Nephron (organoid): Measurements from ENCODE around the gene CHST3.

ENCODE experiments used
- H3K27ac Mint-ChIP-seq, 3 experiments: 2 replicates each; pipeline ENCODE4 v1.8.0; 2020; ENCODE audit warnings: mixed read lengths in 3 of 3, mild to moderate bottlenecking in 2 of 3, moderate library complexity in 1 of 3
- H3K27me3 Mint-ChIP-seq: 2 replicates; pipeline ENCODE4 v1.8.0; 2021; ENCODE audit warnings: low read depth, mild to moderate bottlenecking, moderate library complexity, mixed read lengths
- H3K36me3 Mint-ChIP-seq: 2 replicates; pipeline ENCODE4 v1.8.0; 2020; ENCODE audit warnings: low read depth, mixed read lengths
- H3K4me1 Mint-ChIP-seq: 2 replicates; pipeline ENCODE4 v1.8.0; 2020; ENCODE audit warnings: mixed read lengths
- H3K4me3 Mint-ChIP-seq, 3 experiments: 2 replicates each; pipeline ENCODE4 v1.8.0; 2020; ENCODE audit warnings: mild to moderate bottlenecking in 3 of 3, mixed read lengths in 3 of 3, moderate library complexity in 2 of 3
- H3K9me3 Mint-ChIP-seq: 2 replicates; pipeline ENCODE4 v1.8.0; 2020; ENCODE audit warnings: mixed read lengths
- TF ChIP-seq, protein P1 (sequence below), 3 experiments: fragments of 200-600 bp; sonication (generic); IDR thresholded peaks; one replicate each; pipeline ENCODE4 v1.5.0; 2021; ENCODE audit warnings: antibody characterized with exemption in 3 of 3; ENCODE audit not compliant: unreplicated experiment in 3 of 3

Gene CHST3

DNA sequence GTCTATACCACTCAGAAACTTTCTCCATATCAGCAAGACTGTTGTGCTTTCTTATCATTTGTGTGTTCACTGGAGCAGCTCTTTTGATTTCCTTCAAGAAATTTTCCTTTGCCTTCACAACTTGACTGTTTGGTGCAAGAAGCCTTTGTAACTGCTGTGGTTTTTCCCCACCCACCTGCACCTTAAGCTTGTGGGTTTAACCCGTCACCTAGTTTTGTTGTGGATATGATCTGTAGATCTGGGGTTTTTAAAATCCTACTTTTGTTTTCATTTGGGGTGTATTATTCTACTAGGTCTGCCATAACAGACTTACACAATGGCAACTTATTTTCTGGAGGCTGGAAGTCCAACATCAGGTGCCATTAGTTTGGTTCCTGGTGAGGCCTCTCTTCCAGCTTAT lies 30.5 kb upstream of the CHST3 start:
- Mint-ChIP-seq H3K27me3 (no peaks in the 10 kb centered on the region), H3K36me3 (no peaks in the 10 kb centered on the region), H3K4me3 (no peak overlapping the region), H3K9me3 (peaks cover 32% of the 10 kb centered on the region), H3K4me1 (no peaks in the 10 kb centered on the region), H3K27ac (no peak overlapping the region)
- TF ChIP-seq, protein P1, sequence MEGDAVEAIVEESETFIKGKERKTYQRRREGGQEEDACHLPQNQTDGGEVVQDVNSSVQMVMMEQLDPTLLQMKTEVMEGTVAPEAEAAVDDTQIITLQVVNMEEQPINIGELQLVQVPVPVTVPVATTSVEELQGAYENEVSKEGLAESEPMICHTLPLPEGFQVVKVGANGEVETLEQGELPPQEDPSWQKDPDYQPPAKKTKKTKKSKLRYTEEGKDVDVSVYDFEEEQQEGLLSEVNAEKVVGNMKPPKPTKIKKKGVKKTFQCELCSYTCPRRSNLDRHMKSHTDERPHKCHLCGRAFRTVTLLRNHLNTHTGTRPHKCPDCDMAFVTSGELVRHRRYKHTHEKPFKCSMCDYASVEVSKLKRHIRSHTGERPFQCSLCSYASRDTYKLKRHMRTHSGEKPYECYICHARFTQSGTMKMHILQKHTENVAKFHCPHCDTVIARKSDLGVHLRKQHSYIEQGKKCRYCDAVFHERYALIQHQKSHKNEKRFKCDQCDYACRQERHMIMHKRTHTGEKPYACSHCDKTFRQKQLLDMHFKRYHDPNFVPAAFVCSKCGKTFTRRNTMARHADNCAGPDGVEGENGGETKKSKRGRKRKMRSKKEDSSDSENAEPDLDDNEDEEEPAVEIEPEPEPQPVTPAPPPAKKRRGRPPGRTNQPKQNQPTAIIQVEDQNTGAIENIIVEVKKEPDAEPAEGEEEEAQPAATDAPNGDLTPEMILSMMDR (IDR thresholded peaks at IDR 0.05; ENCODE audit: unreplicated experiment in 3 of 3): no peak

DNA sequence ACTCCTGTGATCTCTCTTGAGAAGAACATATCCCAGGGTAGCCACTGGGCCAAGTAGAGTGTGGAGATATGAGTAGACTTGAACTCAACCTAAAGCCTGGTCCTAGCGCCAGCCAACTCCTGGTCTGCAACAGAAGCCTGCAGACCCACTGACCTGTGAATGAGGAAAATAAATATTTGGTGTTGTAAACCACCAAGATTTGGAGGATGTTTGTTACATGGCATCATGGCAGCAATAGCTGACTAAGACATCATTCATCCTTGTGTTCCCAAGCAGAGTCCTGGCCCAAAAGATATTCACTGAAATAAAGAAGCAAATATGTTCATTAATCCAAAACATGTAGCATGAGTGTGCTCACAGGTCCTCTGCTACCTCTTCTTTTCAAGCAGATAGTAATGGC lies 26.0 kb upstream of the CHST3 start:
- H3K4me3 Mint-ChIP-seq: no peak overlapping the region
- H3K36me3 Mint-ChIP-seq: no peaks in the 10 kb centered on the region
- no peak overlapping the region for H3K27ac Mint-ChIP-seq
- H3K27me3 Mint-ChIP-seq: peaks cover 4% of the 10 kb centered on the region
- TF ChIP-seq, protein P1 (IDR thresholded peaks at IDR 0.05; ENCODE audit: unreplicated experiment in 3 of 3): no peak
- H3K4me1 Mint-ChIP-seq: no peaks in the 10 kb centered on the region
- peaks cover 42% of the 10 kb centered on the region for H3K9me3 Mint-ChIP-seq

DNA sequence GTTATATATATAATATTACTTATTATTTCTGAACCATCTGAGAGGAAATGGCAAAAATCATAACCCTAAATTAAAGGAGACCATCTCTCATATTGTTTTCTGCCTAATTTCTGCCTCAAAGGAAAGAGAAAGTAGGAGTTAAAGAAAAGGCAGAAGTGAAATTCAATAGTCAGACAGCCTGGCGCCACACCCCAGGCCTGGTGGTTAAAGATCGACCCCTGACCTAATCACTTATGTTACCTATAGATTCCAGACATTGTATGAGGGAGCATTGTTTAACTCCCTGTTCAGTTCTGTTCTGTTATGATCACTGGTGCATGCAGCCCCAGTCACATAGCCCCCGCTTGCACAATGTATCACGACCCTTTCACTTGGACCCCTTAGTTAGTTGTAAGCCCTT lies 24.9 kb upstream of the CHST3 start:
- TF ChIP-seq, protein P1 (IDR thresholded peaks at IDR 0.05; ENCODE audit: unreplicated experiment in 3 of 3): no peak
- H3K27me3 Mint-ChIP-seq: peaks cover 4% of the 10 kb centered on the region
- no peak overlapping the region for H3K27ac Mint-ChIP-seq
- no peaks in the 10 kb centered on the region for H3K36me3 Mint-ChIP-seq
- H3K4me3 Mint-ChIP-seq: no peak overlapping the region
- H3K4me1 Mint-ChIP-seq: no peaks in the 10 kb centered on the region
- peaks cover 40% of the 10 kb centered on the region for H3K9me3 Mint-ChIP-seq

DNA sequence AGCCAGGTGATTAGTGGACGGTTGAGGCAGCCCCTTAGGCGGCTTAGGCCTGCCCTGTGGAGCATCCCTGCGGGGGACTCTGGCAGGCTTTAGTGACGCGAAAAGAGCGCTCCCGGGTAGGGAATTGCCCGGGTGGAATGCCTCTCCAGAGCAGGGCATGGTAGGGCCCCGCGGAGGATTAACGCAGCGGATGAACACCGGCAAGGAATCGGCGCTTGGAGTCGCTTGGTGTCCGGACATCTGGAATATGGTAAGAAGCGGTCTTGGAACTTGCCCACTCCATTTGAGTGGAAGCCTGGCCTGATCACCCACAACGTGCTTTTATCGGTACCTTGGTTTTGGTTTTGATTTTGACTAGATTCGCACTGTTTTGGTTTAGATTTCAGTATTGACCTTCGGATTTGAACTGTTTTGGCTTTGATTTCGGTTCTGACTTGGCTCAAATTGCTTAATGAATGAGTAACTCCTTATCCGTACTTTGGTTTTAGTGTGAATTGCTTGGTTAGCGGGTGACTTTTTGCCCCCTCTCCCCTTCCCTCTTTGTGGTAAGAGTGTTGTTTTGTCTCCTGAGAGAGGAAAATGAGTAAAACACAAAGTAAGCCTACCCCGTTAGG lies 24.2 kb upstream of the CHST3 start:
- TF ChIP-seq, protein P1 (IDR thresholded peaks at IDR 0.05; ENCODE audit: unreplicated experiment in 3 of 3): no peak
- Mint-ChIP-seq H3K27ac (no peak overlapping the region), H3K4me1 (no peaks in the 10 kb centered on the region), H3K9me3 (peaks cover 39% of the 10 kb centered on the region), H3K36me3 (no peaks in the 10 kb centered on the region), H3K27me3 (peaks cover 4% of the 10 kb centered on the region), H3K4me3 (no peak overlapping the region)

DNA sequence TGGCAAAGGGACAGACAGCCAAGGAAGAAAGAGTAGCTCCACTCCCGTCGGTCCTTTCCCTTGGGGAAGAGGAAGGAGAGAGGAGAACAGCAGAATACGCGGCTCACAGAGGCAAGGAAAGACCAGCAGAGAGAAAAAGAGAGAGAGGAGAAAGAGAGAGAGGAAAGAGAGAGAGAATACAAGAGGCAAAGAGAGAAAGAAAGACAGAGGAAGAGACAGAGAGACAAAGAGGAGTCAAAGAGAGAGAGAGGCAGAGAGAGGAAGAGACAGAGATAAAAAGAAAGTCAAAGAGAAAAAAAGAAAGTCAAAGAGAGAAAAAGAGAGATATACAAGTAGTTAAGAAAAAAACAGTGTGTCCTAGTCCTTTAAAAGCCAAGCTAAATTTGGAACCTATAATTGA lies 23.4 kb upstream of the CHST3 start:
- Mint-ChIP-seq H3K4me1 (no peaks in the 10 kb centered on the region), H3K9me3 (peaks cover 38% of the 10 kb centered on the region), H3K27ac (no peak overlapping the region), H3K27me3 (peaks cover 4% of the 10 kb centered on the region), H3K4me3 (no peak overlapping the region), H3K36me3 (peaks cover 1% of the 10 kb centered on the region)
- TF ChIP-seq, protein P1 (IDR thresholded peaks at IDR 0.05; ENCODE audit: unreplicated experiment in 3 of 3): no peak

DNA sequence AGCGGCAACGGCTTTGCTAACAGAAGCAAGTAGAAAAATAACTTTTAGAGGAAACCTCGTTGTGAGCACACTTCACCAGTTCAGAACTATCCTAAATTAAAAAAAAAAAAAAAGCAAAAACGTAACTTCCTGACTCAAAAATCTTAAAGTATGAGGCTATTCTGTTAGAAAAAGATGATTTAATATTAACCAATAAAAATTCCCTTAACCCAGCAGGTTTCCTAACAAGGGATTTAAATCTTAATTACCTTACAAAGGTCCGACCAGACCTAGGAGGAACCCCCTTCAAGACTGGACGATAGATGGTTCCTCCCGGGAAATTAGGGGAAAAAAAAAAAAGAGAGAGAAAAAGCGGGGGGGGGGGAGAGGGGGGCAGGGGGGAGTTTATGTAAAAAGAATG lies 22.9 kb upstream of the CHST3 start:
- no peaks in the 10 kb centered on the region for H3K4me1 Mint-ChIP-seq
- peaks cover 41% of the 10 kb centered on the region for H3K9me3 Mint-ChIP-seq

More for the DNA sequence above, 22.9 kb upstream of the CHST3 start:
- Mint-ChIP-seq H3K4me3 (no peak overlapping the region), H3K36me3 (peaks cover 6% of the 10 kb centered on the region), H3K27ac (no peak overlapping the region), H3K27me3 (peaks cover 4% of the 10 kb centered on the region)
- TF ChIP-seq, protein P1 (IDR thresholded peaks at IDR 0.05; ENCODE audit: unreplicated experiment in 3 of 3): no peak
